Gastroesophageal sphincter (tissue), 4 donors: ENCODE results near the gene MAGEB2. TPM values are rescaled to one million over a fixed set of nuclear protein-coding genes. Genes with fewer than 3 reads are reported as not detected.

ENCODE experiments used
- ATAC-seq: fragments of 150-250 bp; one replicate; pipeline ENCODE4 v1.9.1; 2016; ENCODE audit warnings: mild to moderate bottlenecking, moderate library complexity
- H3K27ac ChIP-seq, 4 donors: fragments of 200-600 bp; sonication (generic) in 3 of 4; 1 replicate in 3 of 4; 2 replicates in 1 of 4; pipeline ENCODE4 v1.5.1; 2016 to 2019
- H3K27me3 ChIP-seq: fragments of 200-600 bp; sonication (generic); one replicate; pipeline ENCODE4 v1.5.1; 2019
- H3K36me3 ChIP-seq, 2 donors: fragments of 200-600 bp; sonication (generic); one replicate each; pipeline ENCODE4 v1.5.1; 2019; ENCODE audit warnings: control low read depth in 1 of 2
- H3K4me1 ChIP-seq, 3 donors: fragments of 200-600 bp; sonication (generic); 1 replicate in 2 of 3; 2 replicates in 1 of 3; pipeline ENCODE4 v1.5.1; 2016 to 2019; ENCODE audit warnings: control low read depth in 2 of 3
- H3K4me3 ChIP-seq, 2 donors: fragments of 200-600 bp; sonication (generic); one replicate each; pipeline ENCODE4 v1.5.1; 2019; ENCODE audit warnings: mild to moderate bottlenecking in 1 of 2, moderate library complexity in 1 of 2
- H3K9me3 ChIP-seq, 3 donors: fragments of 200-600 bp; sonication (generic); one replicate each; pipeline ENCODE4 v1.5.1; 2017 to 2019; ENCODE audit warnings: control low read depth in 2 of 3
- CTCF ChIP-seq, 4 experiments: fragments of 200-600 bp in 2 of 4; fragments of 450-650 bp in 2 of 4; sonication (generic) in 1 of 4; IDR thresholded peaks; one replicate each; pipeline ENCODE4 v1.5.1; 2017 to 2019; ENCODE audit warnings: antibody characterized with exemption in 4 of 4, mild to moderate bottlenecking in 2 of 4, moderate library complexity in 2 of 4
- EP300 ChIP-seq: sonication (generic); formaldehyde crosslinking; IDR thresholded peaks from one replicate; pipeline ENCODE4 v1.6.1; 2017; ENCODE audit warnings: antibody characterized with exemption, mild to moderate bottlenecking
- POLR2A ChIP-seq, 2 donors: fragments of 450-650 bp; IDR thresholded peaks; one replicate each; pipeline ENCODE4 v1.6.1; 2017; ENCODE audit warnings: antibody characterized with exemption in 2 of 2, mild to moderate bottlenecking in 2 of 2, moderate library complexity in 1 of 2
- POLR2AphosphoS5 ChIP-seq: sonication (generic); formaldehyde crosslinking; IDR thresholded peaks from one replicate; pipeline ENCODE4 v1.6.1; 2017; ENCODE audit warnings: antibody characterized with exemption
- WGBS, 2 donors: methylation state at CpG; one replicate each; pipeline ENCODE4 v1.1.5; 2018; ENCODE audit warnings: low coverage in 1 of 2; 5-methylcytosine and 5-hydroxymethylcytosine counted together
- total RNA-seq, 4 donors: library from RNA; depleted of rRNA; stranded (reverse); fragments of >200 nt; gene quantifications; one replicate each; pipeline ENCODE4 v1.1.0, GENCODE V29; 2016

Gene MAGEB2
- total RNA-seq, 4 donors from 2014 or later = not detected

DNA sequence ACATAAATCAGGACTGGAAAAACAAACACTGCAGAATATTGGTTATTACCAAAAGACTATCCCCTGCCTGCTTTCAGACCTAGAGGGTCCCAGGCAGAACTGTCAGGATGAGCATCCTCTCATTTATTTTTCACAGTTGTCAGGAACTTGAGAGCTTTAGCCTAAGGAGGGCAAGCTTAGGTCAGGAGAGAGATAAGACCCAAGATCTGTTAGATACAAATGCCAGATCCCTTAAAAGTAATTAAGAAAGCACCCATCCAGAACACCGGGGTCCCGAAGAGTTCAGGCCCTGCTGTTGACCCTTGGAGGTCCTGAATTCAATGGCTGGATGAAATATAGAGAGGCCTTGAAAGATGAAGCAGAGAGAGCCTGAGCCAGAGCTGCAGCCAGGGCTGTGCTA is 9.2 kb downstream of the MAGEB2 start:
- no peaks in the 10 kb centered on the region for H3K4me1 ChIP-seq
- no peak overlapping the region for H3K27ac ChIP-seq
- H3K4me3 ChIP-seq = no peak overlapping the region
- H3K36me3 ChIP-seq = no peaks in the 10 kb centered on the region
- TF ChIP-seq CTCF (IDR thresholded peaks at IDR 0.05) = no peak
- WGBS, 2 donors = 30 to 79% methylated on average over 2 of the region's 2 CpGs
- H3K27me3 ChIP-seq = no peaks in the 10 kb centered on the region
- ATAC-seq = no peak
- no peaks in the 10 kb centered on the region for H3K9me3 ChIP-seq

DNA sequence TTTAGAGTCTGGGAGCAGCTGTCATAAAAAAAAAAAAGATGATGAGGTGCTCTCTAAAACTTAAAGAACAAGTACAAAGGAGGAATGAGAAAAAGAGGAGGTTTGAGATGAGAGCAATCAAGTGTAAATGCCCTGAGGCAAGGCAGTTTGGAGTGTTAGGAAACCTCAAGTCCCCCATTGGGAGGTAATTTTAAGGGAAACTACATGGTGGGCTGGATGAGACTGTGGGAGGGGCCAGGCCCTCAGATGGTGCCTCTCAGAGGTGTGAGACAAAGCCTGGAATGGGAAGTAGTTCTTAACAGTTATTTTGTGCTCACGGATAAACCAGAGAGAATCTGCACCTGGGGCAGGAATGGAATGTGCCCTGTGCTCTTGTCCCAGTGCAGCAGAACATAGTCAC is 13.2 kb downstream of the MAGEB2 start:
- 67% methylated on average over 1 of the region's 1 CpG; no CpG with 5 or more reads in 1 of the 2 donors for WGBS, 2 donors
- H3K27me3 ChIP-seq = no peaks in the 10 kb centered on the region
- no peak overlapping the region for H3K4me3 ChIP-seq
- H3K36me3 ChIP-seq = no peaks in the 10 kb centered on the region
- TF ChIP-seq POLR2A (IDR thresholded peaks at IDR 0.05) (no peak), CTCF (IDR thresholded peaks at IDR 0.05) (no peak), POLR2AphosphoS5 (no peak), EP300 (no peak)
- no peaks in the 10 kb centered on the region for H3K9me3 ChIP-seq
- H3K4me1 ChIP-seq = no peaks in the 10 kb centered on the region
- H3K27ac ChIP-seq = no peak overlapping the region
- no peak for ATAC-seq

DNA sequence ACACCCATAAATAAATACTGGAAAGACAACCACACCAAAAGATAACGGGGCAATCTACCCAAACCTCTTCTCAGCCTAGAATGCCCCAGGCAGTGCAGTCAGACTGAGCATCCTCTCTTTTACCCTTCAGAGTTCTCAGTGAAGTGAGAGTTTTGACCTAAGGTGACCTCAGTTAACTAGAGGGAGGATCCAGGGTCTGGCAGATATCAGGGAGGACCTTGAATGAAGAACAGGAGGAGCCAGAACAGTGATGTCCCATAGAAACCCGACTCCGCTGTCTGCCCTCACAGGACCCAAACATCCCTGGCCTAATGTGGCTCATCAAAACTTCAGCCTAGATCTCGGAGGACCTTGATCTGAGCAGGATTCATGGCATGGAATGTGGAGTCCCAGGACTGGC is 15.0 kb downstream of the MAGEB2 start, which contains the start of gene MAGEB3:
Gene MAGEB3 (plus strand): TSS at position 263 of the 400 bp plus-strand sequence. CDS start 5,268 bp downstream, outside the sequence.
- no peaks in the 10 kb centered on the region for H3K36me3 ChIP-seq
- H3K4me1 ChIP-seq = no peaks in the 10 kb centered on the region
- no peaks in the 10 kb centered on the region for H3K9me3 ChIP-seq
- no peaks in the 10 kb centered on the region for H3K27me3 ChIP-seq
- 58% methylated on average over 2 of the region's 4 CpGs; no CpG with 5 or more reads in 1 of the 2 donors for WGBS, 2 donors
- H3K27ac ChIP-seq = no peak within 1 kb of the TSS
- H3K4me3 ChIP-seq = no peak within 1 kb of the TSS
- TF ChIP-seq EP300 (no peak), CTCF (IDR thresholded peaks at IDR 0.05) (no peak), POLR2AphosphoS5 (no peak), POLR2A (IDR thresholded peaks at IDR 0.05) (no peak)
- ATAC-seq = no peak

- TF ChIP-seq CTCF (IDR thresholded peaks at IDR 0.05) = no peak
- no peak for TF ChIP-seq EP300
- no peak for TF ChIP-seq POLR2A (IDR thresholded peaks at IDR 0.05)
- no peak for TF ChIP-seq POLR2AphosphoS5
- H3K4me3 ChIP-seq = no peak within 1 kb of the TSS
- no peaks in the 10 kb centered on the region for H3K9me3 ChIP-seq
- no peaks in the 10 kb centered on the region for H3K27me3 ChIP-seq
- 83 to 86% methylated on average over 2 of the region's 10 CpGs for WGBS, 2 donors
- no peak for ATAC-seq
- H3K27ac ChIP-seq = no peak within 1 kb of the TSS
- no peaks in the 10 kb centered on the region for H3K36me3 ChIP-seq
- no peaks in the 10 kb centered on the region for H3K4me1 ChIP-seq
These were observed 26.5 kb downstream of the MAGEB2 start, which contains the start of gene MAGEB4 for GRCh38 chrX:30241724-30242415. MAGEB4 (plus strand) TSS chrX:30242000; CDS start chrX:30242136, 136 bp downstream.

- no peak within 1 kb of the TSS for H3K27ac ChIP-seq
- no peaks in the 10 kb centered on the region for H3K4me1 ChIP-seq
- no peak for ATAC-seq
- H3K9me3 ChIP-seq = no peaks in the 10 kb centered on the region
- no peaks in the 10 kb centered on the region for H3K36me3 ChIP-seq
- TF ChIP-seq POLR2A (IDR thresholded peaks at IDR 0.05) (no peak), EP300 (no peak), POLR2AphosphoS5 (no peak), CTCF (IDR thresholded peaks at IDR 0.05) (no peak)
- H3K27me3 ChIP-seq = no peaks in the 10 kb centered on the region
- H3K4me3 ChIP-seq = no peak within 1 kb of the TSS
- 89% methylated on average over 13 of the region's 38 CpGs; no CpG with 5 or more reads in 1 of the 2 donors for WGBS, 2 donors
These were observed 31.6 kb downstream of the MAGEB2 start, which contains the start of gene MAGEB1 for GRCh38 chrX:30246769-30247489. MAGEB1 (plus strand) TSS chrX:30247146; CDS start chrX:30250494, 3,348 bp downstream.
